SK-N-SH (cell line): ENCODE data around the gene JAZF1. TPM values are rescaled to one million over a fixed set of nuclear protein-coding genes. Genes with fewer than 3 reads are reported as not detected.

Source experiments
- CTCF ChIA-PET: fragments of 300-600, 350-600 bp; formaldehyde crosslinking; extraction: SDS; loops from one replicate; lab custom pipeline; 2021; lab: Yijun Ruan, JAX
- POLR2A ChIA-PET: fragments of 350-600 bp; sonication (Branson Sonifier 250); formaldehyde crosslinking; extraction: SDS; loops from one replicate; lab custom pipeline; 2020; ENCODE audit warnings: antibody characterized with exemption, inconsistent platforms; lab: Yijun Ruan, JAX
- DNase-seq: peaks from one replicate; pipeline ENCODE4 v3.0.0; 2012
- H2AFZ ChIP-seq: fragments of 200-600 bp; sonication (generic); 2 replicates; pipeline ENCODE4 v1.8.1; 2016; ENCODE audit warnings: antibody characterized with exemption, mild to moderate bottlenecking, low read depth
- H3F3A ChIP-seq: fragments of 200-600 bp; sonication (generic); replicated peaks from 2 replicates; pipeline ENCODE3; 2016; ENCODE audit warnings: antibody characterized with exemption, mild to moderate bottlenecking; ENCODE audit not compliant: insufficient read depth
- H3K27ac ChIP-seq, 2 experiments: fragments of 200-500 bp in 1 of 2; fragments of 200-600 bp in 1 of 2; sonication (Bioruptor generic) in 1 of 2; sonication (generic), shearing (Covaris generic) in 1 of 2; 2 replicates each; pipeline versions ENCODE4 v1.5.1 to v1.6.1; 2014 to 2016; ENCODE audit warnings: low read depth in 2 of 2, inconsistent platforms in 1 of 2, low read length in 1 of 2, mild to moderate bottlenecking in 1 of 2, mixed read lengths in 1 of 2
- H3K27me3 ChIP-seq: fragments of 200-600 bp; sonication (generic), shearing (Covaris generic); 2 replicates; pipeline ENCODE4 v1.6.1; 2016; ENCODE audit warnings: mixed run types; ENCODE audit not compliant: insufficient read depth
- H3K36me3 ChIP-seq, 2 experiments: fragments of 200-500 bp in 1 of 2; fragments of 200-600 bp in 1 of 2; sonication (Bioruptor generic) in 1 of 2; sonication (generic) in 1 of 2; replicated peaks in 1 of 2; 2 replicates each; pipeline versions ENCODE3 to v1.5.1; 2014 to 2016; ENCODE audit warnings: low read length in 1 of 2, mild to moderate bottlenecking in 1 of 2; ENCODE audit not compliant: insufficient read depth in 2 of 2, control insufficient read depth in 1 of 2
- H3K4me1 ChIP-seq, 2 experiments: fragments of 200-500 bp in 1 of 2; fragments of 200-600 bp in 1 of 2; sonication (Bioruptor generic) in 1 of 2; sonication (generic), shearing (Covaris generic) in 1 of 2; 2 replicates each; pipeline versions ENCODE4 v1.5.1 to v1.6.1; 2014 to 2016; ENCODE audit warnings: low read depth in 1 of 2, low read length in 1 of 2, mixed run types in 1 of 2; ENCODE audit not compliant: insufficient read depth in 2 of 2, control insufficient read depth in 1 of 2
- H3K4me2 ChIP-seq: fragments of 200-600 bp; sonication (generic), shearing (Covaris generic); 2 replicates; pipeline ENCODE4 v1.6.1; 2017; ENCODE audit warnings: mixed run types
- H3K4me3 ChIP-seq, 2 experiments: fragments of 200-500 bp in 1 of 2; fragments of 200-600 bp in 1 of 2; sonication (Bioruptor generic) in 1 of 2; sonication (generic), shearing (Covaris generic) in 1 of 2; 2 replicates each; pipeline versions ENCODE4 v1.5.1 to v1.8.1; 2014 to 2016; ENCODE audit warnings: low read depth in 2 of 2, inconsistent platforms in 1 of 2, low read length in 1 of 2, mild to moderate bottlenecking in 1 of 2, mixed read lengths in 1 of 2, moderate library complexity in 1 of 2
- H3K79me2 ChIP-seq: fragments of 200-600 bp; sonication (generic); 2 replicates; pipeline ENCODE4 v1.8.1; 2017; ENCODE audit warnings: mild to moderate bottlenecking; ENCODE audit not compliant: insufficient read depth
- H3K9ac ChIP-seq: fragments of 200-600 bp; sonication (generic); 2 replicates; pipeline ENCODE4 v1.6.1; 2017; ENCODE audit warnings: mixed run types
- H3K9me2 ChIP-seq: fragments of 200-600 bp; sonication (generic); 2 replicates; pipeline ENCODE4 v1.6.1; 2017; ENCODE audit warnings: mixed run types
- H3K9me3 ChIP-seq: fragments of 200-600 bp; sonication (generic); 2 replicates; pipeline ENCODE4 v1.6.1; 2017; ENCODE audit warnings: mixed run types, mild to moderate bottlenecking, moderate library complexity
- H4K20me1 ChIP-seq: fragments of 200-600 bp; sonication (generic); 2 replicates; pipeline ENCODE4 v1.6.1; 2017; ENCODE audit warnings: mild to moderate bottlenecking, mixed run types; ENCODE audit not compliant: insufficient read depth
- CHD2 ChIP-seq: fragments of 150-350 bp; IDR thresholded peaks from 2 replicates; pipeline ENCODE4 v1.6.1; 2018; ENCODE audit warnings: low read length; ENCODE audit not compliant: partially characterized antibody
- ELF1 ChIP-seq: IDR thresholded peaks from 2 replicates; pipeline ENCODE4 v1.4.0; 2012
- FOXJ3 ChIP-seq: sonication (generic); formaldehyde crosslinking; IDR thresholded peaks from 2 replicates; pipeline ENCODE4 v1.5.1; 2020; ENCODE audit warnings: mild to moderate bottlenecking, missing genetic modification reagents
- MXI1 ChIP-seq: IDR thresholded peaks from 2 replicates; pipeline ENCODE4 v1.6.1; 2012; ENCODE audit warnings: mild to moderate bottlenecking, low read depth, low read length, improper control_type of control experiment
- NFIC ChIP-seq: IDR thresholded peaks from 2 replicates; pipeline ENCODE4 v1.4.0; 2012; ENCODE audit warnings: borderline replicate concordance
- SIN3A ChIP-seq: IDR thresholded peaks from 2 replicates; pipeline ENCODE4 v1.6.1; 2012; ENCODE audit warnings: low read depth, mild to moderate bottlenecking, low read length, moderate library complexity, borderline replicate concordance
- TAF1 ChIP-seq: IDR thresholded peaks from 2 replicates; pipeline ENCODE4 v1.6.1; 2012; ENCODE audit warnings: low read depth, mild to moderate bottlenecking, low read length, moderate library complexity, borderline replicate concordance
- TCF12 ChIP-seq: IDR thresholded peaks from 2 replicates; pipeline ENCODE4 v1.4.0; 2012
- YY1 ChIP-seq: IDR thresholded peaks from 2 replicates; pipeline ENCODE4 v1.4.0; 2012; ENCODE audit warnings: low read depth, mild to moderate bottlenecking
- polyA plus RNA-seq, 3 experiments: library from polyadenylated mRNA; depleted of rRNA; stranded (reverse); fragments of >200 nt; gene quantifications; 2 replicates each; pipeline ENCODE4 v1.2.3, GENCODE V29; 2012
- TF ChIP-seq, protein P1 (sequence below): IDR thresholded peaks from 2 replicates; pipeline ENCODE4 v1.4.0; 2012; ENCODE audit warnings: low read depth
- TF ChIP-seq, protein P2 (sequence below): IDR thresholded peaks from 2 replicates; pipeline ENCODE4 v1.6.1; 2012; ENCODE audit warnings: mild to moderate bottlenecking, low read depth, low read length, moderate library complexity
- TF ChIP-seq, protein P3 (sequence below): IDR thresholded peaks from 2 replicates; pipeline ENCODE4 v1.4.0; 2012; ENCODE audit warnings: low read depth, borderline replicate concordance

JAZF1 gene
- polyA plus RNA-seq, 1 of the 3 experiments (the other 2 are of a cell fraction): 1.7 TPM

DNA sequence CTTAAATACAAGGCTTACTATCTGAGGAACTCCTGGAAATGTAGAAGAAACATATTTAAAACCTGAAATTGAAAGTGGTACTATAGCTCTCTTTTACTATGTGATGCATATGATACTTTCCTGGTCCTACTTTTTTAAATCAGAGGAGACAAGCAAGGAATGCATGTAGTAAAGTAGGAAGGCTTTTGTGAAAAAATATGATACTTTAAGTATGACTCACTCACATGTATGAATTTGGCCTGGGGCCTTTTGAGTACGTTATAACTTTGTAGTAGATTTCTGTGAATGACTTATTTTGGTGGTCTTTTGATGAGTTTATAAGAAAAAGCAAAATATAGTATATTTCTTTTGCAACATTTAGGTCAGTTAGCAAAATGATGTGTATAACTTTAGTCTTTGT lies 386.8 kb downstream of the JAZF1 start (continued):
- TF ChIP-seq YY1: no peak
- no peak for TF ChIP-seq ELF1
- TF ChIP-seq TAF1: no peak
- TF ChIP-seq, protein P1, sequence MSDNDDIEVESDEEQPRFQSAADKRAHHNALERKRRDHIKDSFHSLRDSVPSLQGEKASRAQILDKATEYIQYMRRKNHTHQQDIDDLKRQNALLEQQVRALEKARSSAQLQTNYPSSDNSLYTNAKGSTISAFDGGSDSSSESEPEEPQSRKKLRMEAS: no peak
- TF ChIP-seq FOXJ3 (CRISPR knock-in tag): no peak
- TF ChIP-seq CHD2: no peak
- TF ChIP-seq TCF12: peak; percentile 47
- TF ChIP-seq, protein P2, sequence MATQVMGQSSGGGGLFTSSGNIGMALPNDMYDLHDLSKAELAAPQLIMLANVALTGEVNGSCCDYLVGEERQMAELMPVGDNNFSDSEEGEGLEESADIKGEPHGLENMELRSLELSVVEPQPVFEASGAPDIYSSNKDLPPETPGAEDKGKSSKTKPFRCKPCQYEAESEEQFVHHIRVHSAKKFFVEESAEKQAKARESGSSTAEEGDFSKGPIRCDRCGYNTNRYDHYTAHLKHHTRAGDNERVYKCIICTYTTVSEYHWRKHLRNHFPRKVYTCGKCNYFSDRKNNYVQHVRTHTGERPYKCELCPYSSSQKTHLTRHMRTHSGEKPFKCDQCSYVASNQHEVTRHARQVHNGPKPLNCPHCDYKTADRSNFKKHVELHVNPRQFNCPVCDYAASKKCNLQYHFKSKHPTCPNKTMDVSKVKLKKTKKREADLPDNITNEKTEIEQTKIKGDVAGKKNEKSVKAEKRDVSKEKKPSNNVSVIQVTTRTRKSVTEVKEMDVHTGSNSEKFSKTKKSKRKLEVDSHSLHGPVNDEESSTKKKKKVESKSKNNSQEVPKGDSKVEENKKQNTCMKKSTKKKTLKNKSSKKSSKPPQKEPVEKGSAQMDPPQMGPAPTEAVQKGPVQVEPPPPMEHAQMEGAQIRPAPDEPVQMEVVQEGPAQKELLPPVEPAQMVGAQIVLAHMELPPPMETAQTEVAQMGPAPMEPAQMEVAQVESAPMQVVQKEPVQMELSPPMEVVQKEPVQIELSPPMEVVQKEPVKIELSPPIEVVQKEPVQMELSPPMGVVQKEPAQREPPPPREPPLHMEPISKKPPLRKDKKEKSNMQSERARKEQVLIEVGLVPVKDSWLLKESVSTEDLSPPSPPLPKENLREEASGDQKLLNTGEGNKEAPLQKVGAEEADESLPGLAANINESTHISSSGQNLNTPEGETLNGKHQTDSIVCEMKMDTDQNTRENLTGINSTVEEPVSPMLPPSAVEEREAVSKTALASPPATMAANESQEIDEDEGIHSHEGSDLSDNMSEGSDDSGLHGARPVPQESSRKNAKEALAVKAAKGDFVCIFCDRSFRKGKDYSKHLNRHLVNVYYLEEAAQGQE: no peak
- TF ChIP-seq SIN3A: no peak
- TF ChIP-seq, protein P3, sequence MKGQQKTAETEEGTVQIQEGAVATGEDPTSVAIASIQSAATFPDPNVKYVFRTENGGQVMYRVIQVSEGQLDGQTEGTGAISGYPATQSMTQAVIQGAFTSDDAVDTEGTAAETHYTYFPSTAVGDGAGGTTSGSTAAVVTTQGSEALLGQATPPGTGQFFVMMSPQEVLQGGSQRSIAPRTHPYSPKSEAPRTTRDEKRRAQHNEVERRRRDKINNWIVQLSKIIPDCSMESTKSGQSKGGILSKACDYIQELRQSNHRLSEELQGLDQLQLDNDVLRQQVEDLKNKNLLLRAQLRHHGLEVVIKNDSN: no peak

DNA sequence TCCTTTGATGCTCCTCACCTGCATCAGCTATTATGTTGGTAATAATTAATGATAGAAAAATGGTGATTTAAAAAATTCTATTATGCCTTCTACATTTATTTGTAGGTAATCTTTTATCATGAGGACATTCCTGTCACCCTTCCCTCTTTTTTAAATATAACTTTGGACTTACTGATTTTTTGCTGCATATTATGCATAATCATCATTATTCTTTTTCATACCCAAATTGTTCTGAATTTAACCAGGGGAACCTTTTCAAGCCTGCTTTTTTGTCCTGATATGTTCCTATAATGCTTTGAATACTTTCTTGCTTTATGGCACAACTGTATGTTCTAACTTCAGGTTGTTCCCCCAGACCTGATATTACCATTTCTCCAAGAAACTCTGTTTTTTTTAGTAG lies 392.2 kb downstream of the JAZF1 start:
- ChIA-PET CTCF (interaction anchor here (0.7 to 2.7 kb wide), 3 partner anchors 14 to 1450 kb away, joined by 3 to 12 read pairs (median 3); no protein-coding TSS in a partner anchor), POLR2A (no interaction called here)
- TF ChIP-seq MXI1: no peak
- TF ChIP-seq NFIC: no peak

More for the DNA sequence above, 392.2 kb downstream of the JAZF1 start:
- peaks cover 15% of the 10 kb centered on the region for H3F3A ChIP-seq
- no peak overlapping the region for H3K4me3 ChIP-seq
- no peaks in the 10 kb centered on the region for H3K9me3 ChIP-seq
- no peak for DNase-seq
- H3K36me3 ChIP-seq: peaks cover 81 to 82% of the 10 kb centered on the region in 2 experiments
- no peaks in the 10 kb centered on the region for H3K27me3 ChIP-seq
- H3K79me2 ChIP-seq: peaks cover 18% of the 10 kb centered on the region
- no peak overlapping the region for H3K27ac ChIP-seq
- no peak overlapping the region for H3K9ac ChIP-seq
- no peak overlapping the region for H3K4me2 ChIP-seq
- H3K4me1 ChIP-seq: peaks cover 0 to 10% of the 10 kb centered on the region in 2 experiments; a peak in 2 of 4 replicates
- no peak overlapping the region for H2AFZ ChIP-seq
- no peaks in the 10 kb centered on the region for H3K9me2 ChIP-seq
- H4K20me1 ChIP-seq: peaks cover 7% of the 10 kb centered on the region
